GM19397 (cell line): ENCODE data around the gene PCSK5.

Experiments used
- ATAC-seq: cut with Tn5 transposase; IDR thresholded peaks from one replicate; pipeline ENCODE4 v1.9.1; 2021; ENCODE audit warnings: mild to moderate bottlenecking, moderate library complexity; ENCODE audit not compliant: unreplicated experiment

PCSK5 gene

DNA sequence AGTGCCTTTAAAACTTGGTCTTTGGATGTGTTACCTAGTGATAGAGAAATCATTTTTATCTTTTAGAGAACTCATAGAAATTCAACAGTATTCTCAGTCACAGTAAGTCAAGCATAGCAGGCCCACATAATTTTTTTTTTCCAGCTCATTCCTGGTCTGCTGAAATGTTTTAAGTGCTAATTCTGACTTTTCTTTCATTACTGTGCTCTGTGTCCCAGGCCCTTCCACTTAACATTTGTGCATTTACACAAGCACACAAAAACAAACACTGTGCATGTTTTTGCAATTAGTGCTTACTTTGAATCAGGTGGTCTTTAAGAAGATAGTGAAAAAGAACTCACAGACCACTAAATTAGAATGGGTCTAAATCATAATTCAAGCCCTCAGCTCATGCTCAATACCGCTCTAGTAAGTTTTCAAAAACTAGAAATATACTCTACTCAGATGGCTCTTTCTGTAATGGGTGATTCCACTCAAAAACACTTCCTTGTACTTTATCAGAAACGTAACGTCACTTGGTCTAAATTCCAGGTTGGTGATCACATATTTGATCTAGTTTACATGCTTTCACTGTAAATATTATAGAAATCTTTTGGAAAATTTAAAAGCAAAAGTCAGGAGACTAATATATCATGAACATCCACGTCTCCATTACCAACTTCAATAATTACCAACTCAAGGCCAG, 107.8 kb downstream of the PCSK5 start:
- no peak for ATAC-seq

DNA sequence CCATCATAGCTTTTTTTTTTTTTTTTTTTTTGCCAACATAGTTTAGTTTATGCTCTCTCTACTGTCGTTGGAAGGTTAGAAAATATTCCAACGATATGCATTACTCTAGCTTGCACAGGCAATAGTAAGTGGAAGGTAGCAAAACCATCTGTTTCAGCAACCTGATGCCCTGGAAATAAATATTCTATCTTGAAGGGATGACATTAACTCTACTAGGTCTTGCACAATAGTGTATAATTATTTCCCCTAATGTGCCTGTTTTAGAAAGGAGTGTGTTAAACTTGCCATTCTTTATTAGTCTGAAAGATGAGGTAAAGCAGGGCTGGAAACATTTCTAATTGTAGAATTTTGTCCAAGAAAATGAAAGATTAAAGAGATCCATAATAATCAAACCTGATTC, 111.0 kb downstream of the PCSK5 start:
- no peak for ATAC-seq

DNA sequence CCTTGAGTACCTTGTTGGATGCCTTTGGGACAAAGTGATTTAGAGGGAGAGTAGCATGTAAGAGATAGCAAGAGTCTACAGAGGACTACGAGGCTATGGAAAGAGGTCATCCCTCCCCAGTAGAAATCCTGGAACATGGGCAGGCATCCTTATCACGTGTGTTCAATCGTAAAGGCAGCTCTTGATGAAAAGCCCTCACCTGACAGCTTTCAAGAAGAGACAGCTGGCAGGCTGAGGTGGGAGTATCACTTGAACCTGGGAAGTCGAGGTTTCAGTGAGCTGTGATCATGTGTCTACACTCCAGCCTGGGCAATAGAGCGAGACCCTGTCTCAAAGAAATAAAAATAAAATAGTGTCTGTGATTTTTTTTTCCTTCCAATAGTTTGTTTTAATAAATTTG, 112.6 kb downstream of the PCSK5 start:
- no peak for ATAC-seq

DNA sequence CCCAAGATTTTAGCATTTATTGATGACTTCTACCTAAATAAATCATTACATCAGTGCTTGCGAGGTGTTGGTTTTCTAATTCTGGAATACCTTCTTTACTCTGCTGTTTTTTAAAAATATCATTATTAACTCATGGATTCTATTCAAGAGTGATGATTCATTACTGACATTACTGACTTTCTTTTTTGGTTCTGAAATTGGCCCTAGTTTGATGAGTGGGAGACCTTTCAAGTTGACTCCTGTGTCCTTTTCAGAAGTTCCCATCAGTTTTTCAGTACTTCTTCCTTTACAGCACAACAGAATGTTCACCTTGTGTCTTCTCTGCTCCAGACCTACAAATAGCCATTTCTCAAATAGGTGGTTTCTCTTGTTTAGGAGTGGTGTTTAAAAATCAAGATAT, 114.1 kb downstream of the PCSK5 start:
- no peak for ATAC-seq

DNA sequence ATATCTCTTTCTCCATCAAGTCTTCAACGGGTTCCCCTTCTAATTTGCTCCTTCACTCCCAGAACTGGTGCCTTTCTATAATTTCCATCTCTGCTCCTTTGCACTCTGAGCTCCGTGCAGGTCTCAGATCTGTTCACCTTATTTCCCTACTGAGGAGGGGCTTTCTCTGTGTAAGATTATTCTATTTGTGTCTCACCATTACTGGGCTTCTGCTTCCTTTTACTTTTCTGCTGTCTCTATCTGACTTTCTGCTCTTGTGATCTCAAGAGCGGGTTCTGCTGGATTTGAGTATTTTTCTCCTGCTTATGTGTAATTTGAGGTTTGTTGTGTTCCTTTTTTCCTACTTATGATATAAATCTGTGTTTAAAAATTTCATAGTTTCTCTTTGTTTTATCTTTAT, 117.5 kb downstream of the PCSK5 start:
- ATAC-seq = no peak

DNA sequence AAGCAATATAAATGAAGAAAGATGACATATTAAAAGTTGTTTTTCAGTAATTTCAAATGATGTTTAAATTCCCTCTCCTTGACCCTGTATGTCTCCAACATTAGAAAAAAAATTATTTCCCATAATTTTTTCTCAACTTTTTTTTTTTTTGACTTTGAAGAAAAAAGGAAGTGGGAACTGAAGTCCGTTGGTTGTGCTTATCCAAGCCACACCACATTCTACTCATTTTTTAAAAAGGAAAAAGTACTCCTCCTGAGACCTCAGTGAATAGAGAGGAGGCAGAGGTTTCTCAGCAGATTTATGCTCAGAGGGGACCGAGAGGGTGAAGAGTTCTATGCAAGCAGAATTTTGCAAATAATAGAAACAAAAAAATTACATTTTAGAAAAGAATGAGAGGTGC, 123.3 kb downstream of the PCSK5 start:
- no peak for ATAC-seq

DNA sequence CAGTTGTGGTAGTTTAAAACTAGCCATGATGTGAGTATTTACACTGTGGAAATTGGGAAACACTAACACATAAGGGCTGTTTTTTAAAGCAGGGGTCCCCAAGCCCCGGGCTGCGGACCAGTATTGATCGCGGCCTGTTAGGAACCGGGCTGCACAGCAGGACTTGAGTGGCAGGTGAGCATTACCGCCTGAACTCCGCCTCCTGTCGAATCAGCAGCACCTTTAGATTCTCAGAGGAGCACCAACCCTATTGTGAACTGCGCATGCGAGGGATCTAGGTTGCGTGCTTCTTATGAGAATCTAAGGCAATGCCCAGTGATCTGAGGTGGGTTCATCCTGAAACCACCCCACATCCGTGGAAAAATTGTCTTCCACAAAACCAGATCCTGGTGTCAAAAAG, 127.8 kb downstream of the PCSK5 start:
- ATAC-seq = no peak

DNA sequence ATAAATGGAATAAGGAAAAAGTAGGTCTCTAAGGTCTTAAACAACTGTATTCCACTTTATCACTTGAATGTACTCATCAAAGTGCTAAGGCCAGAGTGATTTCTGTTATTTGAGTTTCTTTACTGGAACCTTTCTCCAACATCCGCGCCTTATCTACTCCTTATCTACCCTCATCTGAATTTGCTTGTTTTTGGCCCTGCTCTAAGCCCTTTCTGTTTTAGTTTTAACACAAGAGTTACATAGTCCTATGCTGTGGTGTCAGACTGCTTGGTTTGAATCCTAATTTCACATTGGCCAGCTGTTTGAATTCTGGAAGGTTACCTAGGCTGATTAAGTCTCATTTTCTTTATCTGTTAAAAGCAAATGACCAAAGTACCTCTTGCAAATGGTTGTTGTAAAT, 128.3 kb downstream of the PCSK5 start:
- no peak for ATAC-seq

DNA sequence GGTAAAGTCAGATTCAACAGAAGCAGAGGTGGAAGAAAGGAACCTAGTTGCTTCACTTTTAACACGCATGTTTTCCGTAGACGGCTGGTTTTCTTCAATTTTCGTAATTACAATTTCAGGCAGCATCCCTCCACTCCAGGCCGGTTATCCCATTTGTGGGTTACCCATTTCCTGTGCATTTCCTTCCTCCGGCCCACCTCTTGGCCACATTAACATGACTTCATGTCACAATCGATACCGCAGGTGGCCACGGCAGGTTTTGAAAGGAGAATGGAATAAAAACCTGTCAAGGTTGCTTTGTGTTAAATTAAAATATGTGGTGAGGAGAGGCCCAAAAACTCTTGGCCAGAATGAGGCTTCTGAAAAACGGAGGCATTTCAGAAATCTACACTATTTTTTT, 130.2 kb downstream of the PCSK5 start:
- no peak for ATAC-seq

DNA sequence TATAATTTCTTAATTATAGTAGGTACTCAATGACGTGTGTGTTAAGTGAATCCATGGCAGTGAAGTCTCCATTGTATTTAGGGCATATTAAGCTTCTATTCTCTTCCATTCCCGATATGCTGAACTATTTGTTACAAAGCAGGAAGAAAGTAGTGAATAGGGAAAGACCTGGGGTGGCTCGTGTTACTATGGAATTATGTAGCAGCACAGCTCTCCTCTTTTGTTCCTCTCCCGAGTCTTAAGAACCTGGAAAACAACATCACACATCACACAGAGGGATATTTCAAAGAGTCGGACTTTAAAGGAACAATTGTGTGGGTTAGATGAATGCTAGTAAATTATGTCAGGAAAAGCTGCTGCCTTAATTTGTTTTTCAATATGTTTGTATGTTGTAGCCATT, 131.8 kb downstream of the PCSK5 start:
- ATAC-seq = no peak

DNA sequence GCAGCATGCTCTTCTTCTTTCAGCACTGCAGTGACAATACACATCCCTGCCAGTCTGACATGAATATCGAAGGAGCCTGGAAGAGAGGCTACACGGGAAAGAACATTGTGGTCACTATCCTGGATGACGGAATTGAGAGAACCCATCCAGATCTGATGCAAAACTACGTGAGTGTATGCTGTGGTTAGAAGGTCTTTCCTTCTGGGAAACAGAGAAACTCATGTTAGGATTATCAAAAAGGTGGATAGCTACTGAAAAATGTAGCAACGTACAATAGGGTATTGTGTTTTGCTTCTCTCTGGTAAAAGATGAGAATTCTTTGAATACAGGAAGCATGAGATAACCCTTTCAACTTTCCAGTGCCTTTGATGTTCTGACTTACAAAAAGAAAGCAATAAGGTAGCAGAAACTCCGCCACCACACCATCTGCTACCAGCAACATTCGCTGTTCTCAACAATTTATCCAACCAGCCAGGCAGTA, 133.3 kb downstream of the PCSK5 start:
- no peak for ATAC-seq

DNA sequence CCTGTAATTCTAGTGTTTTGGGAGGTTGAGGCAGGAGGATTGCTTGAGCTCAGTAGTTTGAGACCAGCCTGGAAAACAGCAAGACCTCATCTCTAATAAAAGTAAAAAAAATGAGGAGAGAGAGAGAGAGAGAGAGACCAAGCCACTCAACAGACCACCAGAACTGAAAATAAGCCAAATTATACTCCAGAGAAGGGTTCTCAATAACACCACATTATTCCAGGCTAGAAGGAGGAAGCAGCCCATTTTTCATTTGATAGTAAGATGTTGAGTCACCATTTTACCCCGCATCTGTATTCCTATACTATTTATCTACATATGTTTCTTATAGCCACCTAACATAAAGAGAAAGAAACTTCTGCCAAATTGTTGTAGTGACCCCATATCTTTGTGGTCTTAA, 134.8 kb downstream of the PCSK5 start:
- no peak for ATAC-seq

DNA sequence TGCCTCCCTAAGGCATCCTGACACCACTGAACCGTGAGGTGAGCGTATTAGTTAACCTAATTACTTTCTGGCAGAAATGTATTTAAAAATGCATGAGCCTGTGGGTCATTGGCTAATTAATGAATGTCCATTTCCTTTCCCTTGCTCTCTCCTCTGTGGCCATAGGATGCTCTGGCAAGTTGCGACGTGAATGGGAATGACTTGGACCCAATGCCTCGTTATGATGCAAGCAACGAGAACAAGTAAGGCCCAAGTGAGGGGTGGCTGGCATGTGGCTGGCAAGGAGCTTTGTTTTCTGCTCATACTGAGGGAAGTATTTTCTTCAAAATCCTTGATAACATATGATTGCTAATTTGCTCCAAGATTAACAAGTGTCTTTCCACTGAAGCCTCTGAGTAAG, 136.3 kb downstream of the PCSK5 start:
- ATAC-seq = no peak

DNA sequence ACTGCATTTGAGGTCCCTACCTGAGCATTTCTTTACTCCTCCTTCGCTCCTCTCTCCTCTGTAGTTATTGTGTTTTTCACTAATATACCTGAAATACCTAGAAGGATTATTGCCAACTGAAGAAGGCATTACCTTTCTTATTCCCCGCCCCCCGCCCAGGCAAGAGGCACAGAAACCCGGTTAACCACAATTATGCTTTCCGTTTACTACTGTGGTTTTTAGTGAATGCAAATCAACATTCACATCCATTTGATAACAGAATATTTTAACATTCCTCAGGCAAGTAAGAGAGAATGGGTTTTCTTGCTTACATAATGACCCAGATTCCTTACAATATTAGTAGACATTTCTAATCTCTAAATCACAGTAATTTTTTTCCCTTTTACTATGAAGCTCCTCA, 136.9 kb downstream of the PCSK5 start:
- ATAC-seq = no peak

DNA sequence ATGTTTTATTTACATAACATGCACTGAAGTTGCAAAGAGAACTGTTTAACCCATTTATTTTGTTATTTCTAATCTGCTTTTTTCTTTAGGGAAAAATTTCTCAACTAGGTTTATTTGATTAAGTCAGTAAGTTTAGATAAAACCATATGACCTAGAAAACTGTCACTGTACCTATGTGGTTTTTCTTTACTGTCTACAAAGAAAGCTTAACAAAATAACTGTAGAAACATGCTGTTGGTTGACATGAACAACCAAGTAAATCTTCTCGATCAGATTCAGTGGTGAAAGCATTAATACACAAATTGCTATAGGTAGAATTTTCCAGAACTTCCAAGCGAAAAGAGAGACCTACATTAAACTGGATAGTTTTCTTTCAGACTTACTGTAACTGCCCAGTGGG, 137.4 kb downstream of the PCSK5 start:
- no peak for ATAC-seq

DNA sequence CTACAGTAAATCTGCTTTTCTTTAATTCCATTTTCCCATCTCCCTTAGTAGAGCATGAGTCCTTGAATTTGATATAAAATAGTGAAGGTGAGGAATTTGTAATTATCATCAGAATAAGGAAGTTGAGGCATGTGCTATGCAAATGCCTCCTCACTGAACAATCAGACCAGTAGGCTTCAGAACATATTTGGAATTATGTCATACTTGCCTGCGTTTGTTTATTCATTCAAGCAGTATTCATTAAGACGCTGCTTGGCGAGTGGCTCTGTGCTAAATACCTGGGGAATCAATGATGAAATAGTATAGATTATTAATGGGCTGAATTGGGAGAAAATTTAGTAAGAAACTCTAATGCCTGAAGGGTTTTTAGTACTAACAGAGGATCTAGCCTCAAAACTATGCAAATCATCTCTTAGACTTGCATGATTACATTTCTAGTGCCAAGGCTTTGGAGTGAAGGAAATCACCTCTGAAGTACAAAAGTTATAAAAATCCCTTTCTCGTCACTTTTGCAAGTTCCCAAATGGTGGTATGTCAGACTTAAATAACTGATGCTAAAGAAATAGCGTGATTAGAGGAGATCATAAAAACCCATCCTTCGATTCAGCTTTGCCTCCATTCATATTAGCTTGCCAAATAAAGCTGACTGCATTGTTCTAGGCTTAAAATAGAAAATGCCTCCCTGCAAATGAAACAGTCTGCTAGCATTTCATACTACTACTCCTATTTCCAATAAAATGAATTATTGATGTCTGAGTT, 141.7 kb downstream of the PCSK5 start:
- no peak for ATAC-seq

DNA sequence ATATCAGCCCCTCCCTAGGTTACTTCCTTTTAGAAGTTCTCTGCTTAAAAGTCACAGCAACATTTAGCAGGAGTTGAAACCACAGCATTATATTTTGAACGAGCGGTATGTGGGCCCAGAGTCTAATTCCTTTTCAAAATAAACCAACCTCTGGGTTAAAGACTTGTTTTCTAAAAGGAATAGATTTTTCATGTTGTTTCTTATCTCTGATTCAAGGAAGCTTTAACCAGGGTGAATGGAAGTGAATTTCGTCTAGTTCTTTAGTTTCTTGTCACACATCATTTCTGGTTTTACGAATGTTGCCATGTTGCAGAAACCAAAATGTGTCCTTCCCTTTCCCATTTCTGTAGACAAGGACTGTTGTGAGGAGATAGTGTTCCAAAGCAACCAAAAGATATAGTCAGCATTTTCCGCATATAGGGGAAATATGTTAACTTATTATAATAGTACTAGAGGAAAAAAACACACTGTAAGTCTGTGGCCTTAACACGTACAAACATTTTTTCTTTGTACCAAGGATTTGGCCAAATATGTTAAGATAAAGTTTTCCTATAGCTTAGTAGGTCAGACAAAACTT, 142.4 kb downstream of the PCSK5 start:
- no peak for ATAC-seq

DNA sequence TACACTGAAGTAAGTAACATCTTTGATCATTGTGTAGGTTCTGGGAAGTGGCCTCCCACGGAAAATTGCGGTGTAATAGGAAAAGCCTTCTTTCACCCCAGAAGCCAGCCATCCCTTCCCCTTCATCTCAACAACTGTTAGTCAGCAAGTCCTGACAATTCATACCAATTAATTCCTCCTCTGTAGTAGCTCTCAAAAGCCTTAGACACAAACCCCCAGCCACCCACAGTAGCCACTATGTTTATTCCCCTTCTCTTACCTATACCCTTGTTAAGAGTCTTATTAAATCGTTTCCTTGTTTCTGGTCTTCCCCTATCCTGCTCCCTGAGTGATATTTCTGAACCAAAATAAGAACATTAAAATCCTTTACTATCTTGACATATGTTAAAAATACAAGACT, 143.6 kb downstream of the PCSK5 start:
- no peak for ATAC-seq

DNA sequence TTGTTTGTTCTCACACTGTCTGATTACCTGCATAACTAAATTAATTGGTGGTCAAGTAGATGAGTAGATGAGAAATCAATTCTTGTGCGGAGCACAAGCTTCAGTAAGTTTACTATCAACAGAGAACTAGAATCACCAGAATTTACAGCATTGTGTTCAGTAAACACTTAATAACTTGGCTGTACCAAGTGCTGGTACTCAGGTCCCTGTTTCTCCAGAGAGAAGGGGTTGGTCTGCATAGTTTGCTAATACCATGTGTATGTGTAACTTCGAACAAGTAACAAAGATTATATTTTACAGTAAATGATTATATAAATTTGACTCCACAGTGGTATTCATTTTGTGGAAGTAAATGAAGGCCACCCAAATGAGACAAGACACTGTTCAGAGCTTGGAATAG, 146.3 kb downstream of the PCSK5 start:
- no peak for ATAC-seq

DNA sequence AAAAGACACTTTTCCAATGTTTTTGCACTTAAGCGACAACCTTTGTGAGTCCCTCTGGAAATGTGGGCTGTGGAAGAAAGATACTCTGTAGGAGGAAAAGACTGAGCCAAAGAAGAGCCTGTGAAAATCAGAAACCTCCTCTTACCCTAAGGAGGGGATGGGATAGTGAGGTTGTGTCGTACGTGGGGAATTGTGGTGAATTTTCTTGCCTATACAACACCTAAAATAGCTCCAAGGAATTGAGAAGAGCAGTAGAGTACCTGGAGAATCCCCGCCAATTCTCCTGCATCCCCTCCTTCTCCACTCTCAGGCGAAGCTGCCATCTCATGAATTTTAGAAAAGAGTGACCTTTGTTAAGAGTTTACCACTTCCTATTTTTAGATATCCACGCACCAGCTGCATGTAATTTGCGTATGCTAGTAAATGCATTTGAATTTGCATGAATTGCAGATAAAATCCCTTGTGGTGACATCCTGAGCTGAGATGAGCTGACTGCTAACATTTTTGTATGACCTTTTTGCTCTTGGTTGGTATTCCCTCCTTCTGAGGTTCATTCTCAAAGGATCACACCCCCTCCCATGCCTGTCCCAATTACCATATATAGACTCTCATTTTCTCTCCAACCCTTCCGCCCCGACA, 147.2 kb downstream of the PCSK5 start:
- no peak for ATAC-seq

DNA sequence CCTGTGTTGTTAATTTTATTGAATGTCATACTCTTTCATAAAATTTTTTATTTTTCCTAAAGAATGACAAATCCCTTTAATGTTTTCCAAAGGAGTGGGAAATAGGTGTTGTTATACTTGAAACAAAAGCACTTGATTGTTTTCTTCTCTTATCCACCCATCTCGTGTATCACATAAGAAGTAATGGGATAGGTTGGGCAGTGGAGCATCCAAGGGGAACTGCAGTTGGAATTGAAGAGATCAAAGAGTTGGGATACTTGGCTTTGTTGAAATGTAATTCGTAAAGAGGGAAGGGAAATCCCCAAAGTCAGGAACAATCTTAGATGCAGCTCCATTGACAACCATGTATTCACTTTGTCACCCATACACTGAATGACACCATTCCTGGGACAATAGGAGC, 148.0 kb downstream of the PCSK5 start:
- no peak for ATAC-seq
